Mesothelial cell of epicardium (in vitro differentiated cells): ENCODE results near the gene SMIM10. TPM values are rescaled to one million over a fixed set of nuclear protein-coding genes. Genes with fewer than 3 reads are reported as not detected.

Experiments
- DNase-seq, 2 experiments: peaks; one replicate each; pipeline ENCODE4 v3.0.0; 2021; ENCODE audit warnings: low spot score in 2 of 2; ENCODE audit not compliant: unreplicated experiment in 2 of 2
- H3K27ac Mint-ChIP-seq: 2 replicates; pipeline ENCODE4 v1.8.0; 2021; ENCODE audit warnings: mixed read lengths
- H3K27me3 Mint-ChIP-seq: 2 replicates; pipeline ENCODE4 v1.8.0; 2021; ENCODE audit warnings: low read depth, mixed read lengths
- H3K36me3 Mint-ChIP-seq: 2 replicates; pipeline ENCODE4 v1.8.0; 2021; ENCODE audit warnings: mixed read lengths
- H3K4me1 Mint-ChIP-seq: 2 replicates; pipeline ENCODE4 v1.8.0; 2021; ENCODE audit warnings: mixed read lengths
- H3K4me3 Mint-ChIP-seq: 2 replicates; pipeline ENCODE4 v1.8.0; 2021; ENCODE audit warnings: mild to moderate bottlenecking, moderate library complexity, mixed read lengths
- H3K9me3 Mint-ChIP-seq: 2 replicates; pipeline ENCODE4 v1.8.0; 2021; ENCODE audit warnings: mixed read lengths
- CTCF ChIP-seq: fragments of 200-600 bp; sonication (generic); IDR thresholded peaks from one replicate; pipeline ENCODE4 v1.5.0; 2021; ENCODE audit warnings: antibody characterized with exemption; ENCODE audit not compliant: unreplicated experiment
- total RNA-seq: library from RNA; stranded (reverse); gene quantifications from 3 replicates; pipeline ENCODE4 v1.2.1, GENCODE V29; 2021

The SMIM10 gene
- total RNA-seq, 1 donor from 2014 or later, result 3.0 TPM

- no peaks in the 10 kb centered on the region for H3K36me3 Mint-ChIP-seq
- H3K4me1 Mint-ChIP-seq, result peaks cover 5% of the 10 kb centered on the region
- H3K27me3 Mint-ChIP-seq, result no peaks in the 10 kb centered on the region
- TF ChIP-seq CTCF, result no peak
- DNase-seq, result no peak
- no peak overlapping the region for H3K27ac Mint-ChIP-seq
- H3K4me3 Mint-ChIP-seq, result no peak overlapping the region
- H3K9me3 Mint-ChIP-seq, result peaks cover 50% of the 10 kb centered on the region
Measured at GRCh38 chrX:134985479-134985878, 5.3 kb upstream of the SMIM10 start.

- no peak for TF ChIP-seq CTCF
- Mint-ChIP-seq H3K27me3 (no peaks in the 10 kb centered on the region), H3K9me3 (peaks cover 28% of the 10 kb centered on the region), H3K27ac (no peak overlapping the region), H3K4me1 (peaks cover 17% of the 10 kb centered on the region), H3K36me3 (no peaks in the 10 kb centered on the region), H3K4me3 (peak overlapping the region; percentile 74)
- DNase-seq, result no peak
Measured at GRCh38 chrX:134990475-134990800, 353 bp upstream of the SMIM10 start.

- no peak for TF ChIP-seq CTCF
- H3K27ac Mint-ChIP-seq, result no peak overlapping the region
Measured at GRCh38 chrX:134997646-134998045, 6.9 kb downstream of the SMIM10 start.

GRCh38 chrX:134998246-134998645 is 7.5 kb downstream of the SMIM10 start:
- Mint-ChIP-seq H3K27ac (no peak overlapping the region), H3K27me3 (no peaks in the 10 kb centered on the region), H3K4me1 (peaks cover 6% of the 10 kb centered on the region), H3K9me3 (peaks cover 10% of the 10 kb centered on the region), H3K36me3 (no peaks in the 10 kb centered on the region), H3K4me3 (no peak overlapping the region)
- TF ChIP-seq CTCF, result no peak
- DNase-seq, result no peak

More at GRCh38 chrX:134997646-134998045, 6.9 kb downstream of the SMIM10 start:
- no peaks in the 10 kb centered on the region for H3K36me3 Mint-ChIP-seq
- H3K27me3 Mint-ChIP-seq, result no peaks in the 10 kb centered on the region
- no peak overlapping the region for H3K4me3 Mint-ChIP-seq
- H3K4me1 Mint-ChIP-seq, result peaks cover 6% of the 10 kb centered on the region
- no peak for DNase-seq
- H3K9me3 Mint-ChIP-seq, result peaks cover 9% of the 10 kb centered on the region

- no peak for DNase-seq
- peaks cover 9% of the 10 kb centered on the region for H3K4me1 Mint-ChIP-seq
- H3K27ac Mint-ChIP-seq, result no peak overlapping the region
- TF ChIP-seq CTCF, result no peak
- no peaks in the 10 kb centered on the region for H3K36me3 Mint-ChIP-seq
- no peak overlapping the region for H3K4me3 Mint-ChIP-seq
- H3K27me3 Mint-ChIP-seq, result no peaks in the 10 kb centered on the region
- H3K9me3 Mint-ChIP-seq, result peaks cover 10% of the 10 kb centered on the region
Measured at GRCh38 chrX:134999469-134999868, 8.7 kb downstream of the SMIM10 start.

GRCh38 chrX:135000516-135000915 is 9.7 kb downstream of the SMIM10 start:
- Mint-ChIP-seq H3K36me3 (no peaks in the 10 kb centered on the region), H3K27me3 (no peaks in the 10 kb centered on the region), H3K4me3 (no peak overlapping the region), H3K9me3 (peaks cover 10% of the 10 kb centered on the region), H3K27ac (no peak overlapping the region), H3K4me1 (peaks cover 12% of the 10 kb centered on the region)
- DNase-seq, result no peak
- no peak for TF ChIP-seq CTCF
